SU-DHL-6 (cell line): ENCODE results near the gene SLITRK2.

Experiments used
- EZH2phosphoT487 ChIP-seq: fragments of 200-600 bp; sonication (generic), shearing (Covaris generic); conservative IDR thresholded peaks from 2 replicates; pipeline ENCODE4 v1.6.1; 2018; ENCODE audit warnings: mild to moderate bottlenecking, antibody characterized with exemption, low read length, moderate library complexity, mixed read lengths
- TF ChIP-seq, protein P1 (sequence below): fragments of 200-600 bp; sonication (generic); IDR thresholded peaks from one replicate; pipeline ENCODE4 v1.5.1; 2017; ENCODE audit warnings: antibody characterized with exemption, mild to moderate bottlenecking, low read length, moderate library complexity; ENCODE audit not compliant: insufficient read depth, poor library complexity, severe bottlenecking

DNA sequence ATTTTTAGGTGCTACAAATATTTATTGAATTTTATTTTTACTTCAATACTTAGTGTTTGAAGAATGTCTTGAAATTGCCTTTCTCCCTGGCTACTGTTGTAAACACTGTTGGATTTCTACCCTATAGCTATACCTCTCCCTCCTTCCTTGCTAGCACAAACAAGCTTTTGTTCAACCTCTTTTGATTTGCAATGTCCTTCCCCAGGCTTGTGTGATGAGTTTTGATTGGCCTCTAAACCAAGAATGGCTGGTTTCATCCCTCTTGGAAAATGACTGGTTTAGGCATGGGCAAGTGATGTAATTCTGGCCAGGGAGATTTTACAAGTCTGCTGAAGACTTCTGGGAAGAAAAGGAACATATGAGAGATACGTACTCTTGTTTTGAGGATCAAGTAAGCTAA lies 25.3 kb upstream of the SLITRK2 start:
- TF ChIP-seq, protein P1, sequence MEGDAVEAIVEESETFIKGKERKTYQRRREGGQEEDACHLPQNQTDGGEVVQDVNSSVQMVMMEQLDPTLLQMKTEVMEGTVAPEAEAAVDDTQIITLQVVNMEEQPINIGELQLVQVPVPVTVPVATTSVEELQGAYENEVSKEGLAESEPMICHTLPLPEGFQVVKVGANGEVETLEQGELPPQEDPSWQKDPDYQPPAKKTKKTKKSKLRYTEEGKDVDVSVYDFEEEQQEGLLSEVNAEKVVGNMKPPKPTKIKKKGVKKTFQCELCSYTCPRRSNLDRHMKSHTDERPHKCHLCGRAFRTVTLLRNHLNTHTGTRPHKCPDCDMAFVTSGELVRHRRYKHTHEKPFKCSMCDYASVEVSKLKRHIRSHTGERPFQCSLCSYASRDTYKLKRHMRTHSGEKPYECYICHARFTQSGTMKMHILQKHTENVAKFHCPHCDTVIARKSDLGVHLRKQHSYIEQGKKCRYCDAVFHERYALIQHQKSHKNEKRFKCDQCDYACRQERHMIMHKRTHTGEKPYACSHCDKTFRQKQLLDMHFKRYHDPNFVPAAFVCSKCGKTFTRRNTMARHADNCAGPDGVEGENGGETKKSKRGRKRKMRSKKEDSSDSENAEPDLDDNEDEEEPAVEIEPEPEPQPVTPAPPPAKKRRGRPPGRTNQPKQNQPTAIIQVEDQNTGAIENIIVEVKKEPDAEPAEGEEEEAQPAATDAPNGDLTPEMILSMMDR: no peak
- no peak for TF ChIP-seq EZH2phosphoT487
